Measurements from ENCODE around the gene TADA2B. TPM values are rescaled to one million over a fixed set of nuclear protein-coding genes. Genes with fewer than 3 reads are reported as not detected.
A peak's percentile ranks its signal among the peaks of the same experiment; 100 is the strongest.

The TADA2B gene
- total and polyA plus RNA-seq, 10 of the 15 experiments (the other 5 are each of a cell fraction or from before 2014, with no cell fraction given) = 0.66 to 12.0 (median 5.6) TPM

GRCh38 chr4:7045961-7046921 is 3.1 kb downstream of the TADA2B start:
- RAD21 ChIA-PET (ENCODE audit: unreplicated experiment) = interaction anchor here (1.0 to 4.7 kb wide), 4 partner anchors 12 to 72 kb away, joined by 4 to 87 read pairs (median 4); partner anchors contain the start of gene GRPEL1
- Histone ChIP-seq H3K9ac (ENCODE audit: control insufficient read depth, insufficient read depth, low read length) (peak overlapping the region; percentile 50; the same call in 1 of the 2 replicates), H3K4me1 (ENCODE audit: control insufficient read depth, insufficient read depth, low read length) (peaks cover 27% of the 10 kb centered on the region), H3K4me3 (peak overlapping the region; percentile 83), H3K27me3 (replicated peaks in 1 of 2; ENCODE audit: control insufficient read depth in 2 of 2, insufficient read depth in 2 of 2, low read length in 1 of 2) (peaks cover 0 to 2% of the 10 kb centered on the region in 2 experiments; a peak in 1 of 4 replicates), H2AFZ (ENCODE audit: control insufficient read depth, low read depth, low read length) (no peak overlapping the region), H3K79me2 (ENCODE audit: control insufficient read depth, insufficient read depth, low read length) (peaks cover 49% of the 10 kb centered on the region), H3K9me3 (replicated peaks; ENCODE audit: control insufficient read depth, insufficient read depth, low read length) (no peaks in the 10 kb centered on the region), H4K20me1 (ENCODE audit: control insufficient read depth, insufficient read depth) (peaks cover 10% of the 10 kb centered on the region; the same call in 1 of the 2 replicates), H3K4me2 (ENCODE audit: control insufficient read depth, insufficient read depth) (peak overlapping the region; percentile 98), H3K36me3 (ENCODE audit: control insufficient read depth in 2 of 2, insufficient read depth in 2 of 2, low read length in 1 of 2) (no peaks in the 10 kb centered on the region; a peak in 1 of 4 replicates), H3K27ac (ENCODE audit: control insufficient read depth, insufficient read depth) (no peak overlapping the region)
- in situ Hi-C loops (cut with MboI) (no loop called here), intact Hi-C loops (cut with micrococcal nuclease; ENCODE audit: unreplicated experiment) (loop anchor here (2.0 to 5.0 kb wide), 2 partner anchors 13 to 139 kb away; partner anchors contain the start of gene TBC1D14)
- WGBS (ENCODE audit: insufficient coverage, insufficient replicate concordance, low lambda C conversion rate, missing lambda C conversion rate) = 12% methylated on average over 23 of the region's 23 CpGs
- DNase-seq (ENCODE audit: low read depth, low spot score) (peak; percentile 66), FAIRE-seq (no peak), ATAC-seq (peak; percentile 53)
- CTCF ChIA-PET = interaction anchor here (0.9 to 9.1 kb wide), 8 partner anchors 12 to 330 kb away, joined by 3 to 210 read pairs (median 6); partner anchors contain the start of gene GRPEL1
- no TSS peak for BruUV-seq (replicated peaks)
- SMC1A ChIA-PET (ENCODE audit: uncharacterized antibody, unreplicated experiment) = interaction anchor here (0.7 to 5.6 kb wide), 9 partner anchors 12 to 195 kb away, joined by 3 to 79 read pairs (median 3); partner anchors contain the start of gene GRPEL1
- POLR2A ChIA-PET = interaction anchor here (0.9 to 7.2 kb wide), 4 partner anchors 16 to 329 kb away, joined by 3 to 88 read pairs (median 4); partner anchors contain the start of gene GRPEL1
- TF ChIP-seq ATF2 (IDR thresholded peaks at IDR 0.05; ENCODE audit: low read length) (no peak), ZNF384 (IDR thresholded peaks at IDR 0.05; ENCODE audit: borderline replicate concordance, low read depth, low read length) (no peak), PAX5 (IDR thresholded peaks at IDR 0.05; ENCODE audit: borderline replicate concordance, low read depth, low read length) (peak; percentile 95), IKZF1 (conservative IDR thresholded peaks at IDR 0.05) (peak; percentile 39; the same call in 1 of the 2 replicates), ESRRA (IDR thresholded peaks at IDR 0.05; ENCODE audit: low read length) (no peak), FOXM1 (IDR thresholded peaks at IDR 0.05; ENCODE audit: low read depth, low read length) (no peak), BCLAF1 (IDR thresholded peaks at IDR 0.05) (no peak), RUNX3 (IDR thresholded peaks at IDR 0.05; ENCODE audit: low read length) (peak; percentile 82), IRF5 (IDR thresholded peaks at IDR 0.05; ENCODE audit: borderline replicate concordance) (no peak), CREB1 (IDR thresholded peaks at IDR 0.05; ENCODE audit: low read depth) (no peak), POLR2AphosphoS2 (IDR thresholded peaks at IDR 0.05; ENCODE audit: low read depth, low read length) (no peak), RELB (IDR thresholded peaks at IDR 0.05; ENCODE audit: low read depth) (no peak), EED (IDR thresholded peaks at IDR 0.05; ENCODE audit: low read depth) (peak; percentile 34; the same call in 1 of the 2 replicates), MEF2B (IDR thresholded peaks at IDR 0.05; ENCODE audit: partially characterized antibody, poor library complexity, severe bottlenecking) (peak; percentile 22)

Data from GM12878 (cell line).